CD14-positive monocyte (primary cell): Measurements from ENCODE around the gene HIF1A. TPM values are rescaled to one million over a fixed set of nuclear protein-coding genes. Genes with fewer than 3 reads are reported as not detected.

Experiments
- DNase-seq, 3 donors: peaks; one replicate each; pipeline ENCODE4 v3.0.0-alpha.2; 2011 to 2022
- H2AFZ ChIP-seq: 2 replicates; pipeline ENCODE4 v1.6.0; 2012; ENCODE audit warnings: mild to moderate bottlenecking, low read depth, low read length, inconsistent platforms; ENCODE audit not compliant: insufficient read depth, poor library complexity, severe bottlenecking
- H3K27ac ChIP-seq, 2 donors: 1 replicate in 1 of 2; 2 replicates in 1 of 2; pipeline ENCODE4 v1.5.1; 2012 to 2013; ENCODE audit warnings: low read length in 2 of 2, control low read depth in 1 of 2, inconsistent platforms in 1 of 2, low read depth in 1 of 2, mild to moderate bottlenecking in 1 of 2
- H3K27me3 ChIP-seq, 2 donors: one replicate each; pipeline versions ENCODE4 v1.6.0 to v1.6.1; 2011 to 2013; ENCODE audit warnings: low read length in 2 of 2; ENCODE audit not compliant: control insufficient read depth in 2 of 2, insufficient read depth in 2 of 2
- H3K36me3 ChIP-seq, 2 donors: replicated peaks in 1 of 2; 1 replicate in 1 of 2; 2 replicates in 1 of 2; pipeline versions ENCODE4 v1.5.1 to v1.6.1; 2012 to 2013; ENCODE audit warnings: low read length in 2 of 2, control low read depth in 1 of 2, inconsistent platforms in 1 of 2, mild to moderate bottlenecking in 1 of 2; ENCODE audit not compliant: insufficient read depth in 2 of 2, control insufficient read depth in 1 of 2
- H3K4me1 ChIP-seq, 2 donors: 1 replicate in 1 of 2; 2 replicates in 1 of 2; pipeline versions ENCODE4 v1.5.1 to v1.6.1; 2012 to 2013; ENCODE audit warnings: low read length in 2 of 2, control low read depth in 1 of 2, inconsistent platforms in 1 of 2, mild to moderate bottlenecking in 1 of 2, moderate library complexity in 1 of 2; ENCODE audit not compliant: insufficient read depth in 2 of 2, control insufficient read depth in 1 of 2
- H3K4me2 ChIP-seq: replicated peaks from 2 replicates; pipeline ENCODE3; 2012; ENCODE audit warnings: low read length, moderate library complexity, mild to moderate bottlenecking; ENCODE audit not compliant: poor library complexity, severe bottlenecking; ENCODE audit errors: extremely low read depth
- H3K4me3 ChIP-seq, 3 experiments: fragments of 200-600 bp in 1 of 3; sonication (generic) in 1 of 3; replicated peaks in 1 of 3; 1 replicate in 2 of 3; 2 replicates in 1 of 3; pipeline ENCODE4 v1.5.1; 2011 to 2013; ENCODE audit warnings: low read length in 3 of 3, mild to moderate bottlenecking in 3 of 3, control low read depth in 2 of 3, low read depth in 2 of 3, inconsistent platforms in 1 of 3, moderate library complexity in 1 of 3
- H3K79me2 ChIP-seq: 2 replicates; pipeline ENCODE4 v1.6.0; 2012; ENCODE audit warnings: mild to moderate bottlenecking, control low read depth, inconsistent platforms, low read length, moderate library complexity; ENCODE audit not compliant: insufficient read depth
- H3K9ac ChIP-seq: 2 replicates; pipeline ENCODE4 v1.6.0; 2017; ENCODE audit warnings: low read length, mild to moderate bottlenecking; ENCODE audit not compliant: insufficient read depth, poor library complexity, severe bottlenecking
- H3K9me3 ChIP-seq, 2 donors: replicated peaks in 1 of 2; 1 replicate in 1 of 2; 2 replicates in 1 of 2; pipeline versions ENCODE4 v1.5.1 to v1.6.1; 2012 to 2013; ENCODE audit warnings: low read length in 2 of 2, control low read depth in 1 of 2; ENCODE audit not compliant: control insufficient read depth in 1 of 2, insufficient read depth in 1 of 2
- H4K20me1 ChIP-seq: 2 replicates; pipeline ENCODE4 v1.6.0; 2012; ENCODE audit warnings: mild to moderate bottlenecking, low read length, control low read depth, moderate library complexity; ENCODE audit not compliant: insufficient read depth
- H3K27ac Mint-ChIP-seq, 7 donors: one replicate each; pipeline ENCODE4 v1.8.0; 2020; ENCODE audit warnings: mild to moderate bottlenecking in 7 of 7, mixed read lengths in 7 of 7, moderate library complexity in 6 of 7, inconsistent platforms in 2 of 7
- H3K27me3 Mint-ChIP-seq, 3 donors: one replicate each; pipeline ENCODE4 v1.8.0; 2021 to 2022; ENCODE audit warnings: low read depth in 3 of 3, mild to moderate bottlenecking in 3 of 3, mixed read lengths in 3 of 3, moderate library complexity in 3 of 3, inconsistent platforms in 1 of 3
- H3K36me3 Mint-ChIP-seq, 2 donors: one replicate each; pipeline ENCODE4 v1.8.0; 2020; ENCODE audit warnings: mixed read lengths in 2 of 2, inconsistent platforms in 1 of 2, mild to moderate bottlenecking in 1 of 2
- H3K4me1 Mint-ChIP-seq: one replicate; pipeline ENCODE4 v1.8.0; 2020; ENCODE audit warnings: mild to moderate bottlenecking, mixed read lengths
- H3K4me3 Mint-ChIP-seq, 2 donors: one replicate each; pipeline ENCODE4 v1.8.0; 2020; ENCODE audit warnings: mild to moderate bottlenecking in 2 of 2, mixed read lengths in 2 of 2, moderate library complexity in 1 of 2
- H3K9me3 Mint-ChIP-seq, 7 donors: one replicate each; pipeline ENCODE4 v1.8.0; 2020 to 2022; ENCODE audit warnings: mixed read lengths in 7 of 7, mild to moderate bottlenecking in 6 of 7, moderate library complexity in 6 of 7, inconsistent platforms in 2 of 7
- WGBS: methylation state at CpG from one replicate; pipeline ENCODE4 v1.1.5; 2013; ENCODE audit warnings: missing lambda C conversion rate; ENCODE audit not compliant: insufficient coverage; 5-methylcytosine and 5-hydroxymethylcytosine counted together
- intact Hi-C, 2 donors: fragments of 100-400 bp; cut with micrococcal nuclease; formaldehyde crosslinking; loops; one replicate each; pipeline versions ENCODE4 v1.15.0 to v1.15.1; 2023
- polyA plus RNA-seq, 3 donors: library from polyadenylated mRNA; depleted of rRNA in 1 of 3; unstranded in 2 of 3; stranded (reverse) in 1 of 3; fragments of 300-500 nt in 2 of 3; fragments of >200 nt in 1 of 3; fragmentation: Illumina TruSeq in 2 of 3; gene quantifications; 1 replicate in 2 of 3; 2 replicates in 1 of 3; pipeline ENCODE4 v1.2.3, GENCODE V29; 2012 to 2021
- TF ChIP-seq, protein P1 (sequence below): fragments of 200-600 bp; IDR thresholded peaks from one replicate; pipeline ENCODE4 v1.8.0; 2022; ENCODE audit warnings: antibody characterized with exemption, mild to moderate bottlenecking

HIF1A gene
- polyA plus RNA-seq, 3 donors = 79.0 to 137 (median 137) TPM

DNA sequence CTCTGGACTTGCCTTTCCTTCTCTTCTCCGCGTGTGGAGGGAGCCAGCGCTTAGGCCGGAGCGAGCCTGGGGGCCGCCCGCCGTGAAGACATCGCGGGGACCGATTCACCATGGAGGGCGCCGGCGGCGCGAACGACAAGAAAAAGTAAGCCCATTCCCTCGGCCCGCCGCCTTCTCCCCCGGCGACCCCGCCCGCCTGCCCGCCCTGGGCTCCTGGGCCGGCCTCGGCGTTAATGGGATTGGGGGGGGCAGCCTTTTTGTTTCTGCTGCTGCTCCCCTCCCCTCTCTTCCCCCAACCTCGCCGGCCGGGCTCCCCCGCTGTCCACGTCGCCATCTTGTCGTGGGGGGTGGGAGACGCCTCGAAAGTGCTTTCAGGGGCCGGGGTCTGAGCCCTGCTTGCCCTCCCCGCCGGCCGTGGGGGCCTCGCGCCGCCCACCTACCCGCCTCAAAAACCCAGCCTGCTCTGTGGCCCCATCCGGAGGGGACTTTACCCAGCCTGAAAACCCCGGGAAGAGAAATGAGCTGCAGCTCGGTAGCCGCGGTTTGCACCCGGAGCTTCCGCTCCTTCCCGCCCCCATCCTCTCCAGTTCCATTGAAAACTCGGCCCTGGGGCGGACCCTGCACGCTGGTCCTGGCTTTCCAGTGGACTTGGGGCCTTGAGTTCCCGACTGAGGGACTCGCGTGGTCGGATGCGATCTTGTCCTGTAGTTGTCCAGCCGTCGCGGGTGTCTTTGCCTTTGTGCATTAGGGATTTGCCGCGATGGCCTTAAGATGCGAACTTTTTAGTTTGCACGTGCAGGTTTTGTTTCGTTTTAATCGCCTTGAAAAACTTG lies 598 bp downstream of the HIF1A start:
- TF ChIP-seq, protein P1, sequence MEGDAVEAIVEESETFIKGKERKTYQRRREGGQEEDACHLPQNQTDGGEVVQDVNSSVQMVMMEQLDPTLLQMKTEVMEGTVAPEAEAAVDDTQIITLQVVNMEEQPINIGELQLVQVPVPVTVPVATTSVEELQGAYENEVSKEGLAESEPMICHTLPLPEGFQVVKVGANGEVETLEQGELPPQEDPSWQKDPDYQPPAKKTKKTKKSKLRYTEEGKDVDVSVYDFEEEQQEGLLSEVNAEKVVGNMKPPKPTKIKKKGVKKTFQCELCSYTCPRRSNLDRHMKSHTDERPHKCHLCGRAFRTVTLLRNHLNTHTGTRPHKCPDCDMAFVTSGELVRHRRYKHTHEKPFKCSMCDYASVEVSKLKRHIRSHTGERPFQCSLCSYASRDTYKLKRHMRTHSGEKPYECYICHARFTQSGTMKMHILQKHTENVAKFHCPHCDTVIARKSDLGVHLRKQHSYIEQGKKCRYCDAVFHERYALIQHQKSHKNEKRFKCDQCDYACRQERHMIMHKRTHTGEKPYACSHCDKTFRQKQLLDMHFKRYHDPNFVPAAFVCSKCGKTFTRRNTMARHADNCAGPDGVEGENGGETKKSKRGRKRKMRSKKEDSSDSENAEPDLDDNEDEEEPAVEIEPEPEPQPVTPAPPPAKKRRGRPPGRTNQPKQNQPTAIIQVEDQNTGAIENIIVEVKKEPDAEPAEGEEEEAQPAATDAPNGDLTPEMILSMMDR = no peak
- no peaks in the 10 kb centered on the region for H3K36me3 ChIP-seq
- peaks cover 0 to 3% (median 1%) of the 10 kb centered on the region in 3 donors for H3K27me3 Mint-ChIP-seq
- peak; percentile 15 to 49 (median 35) for DNase-seq
- H3K4me1 Mint-ChIP-seq = peaks cover 21% of the 10 kb centered on the region
- H3K4me3 Mint-ChIP-seq = peak overlapping the region; percentile 95 to 97
- peak overlapping the region; percentile 94 to 98 (median 97) for H3K27ac Mint-ChIP-seq
- H3K4me1 ChIP-seq = peaks cover 19 to 45% of the 10 kb centered on the region in 2 donors
- no peaks in the 10 kb centered on the region for H3K9me3 ChIP-seq
- H4K20me1 ChIP-seq = peaks cover 56% of the 10 kb centered on the region
- H3K27me3 ChIP-seq = no peaks in the 10 kb centered on the region
- H3K4me2 ChIP-seq = peak overlapping the region; percentile 85
- H3K79me2 ChIP-seq = peaks cover 56% of the 10 kb centered on the region
- peaks cover 3 to 35% of the 10 kb centered on the region in 2 donors for H3K36me3 Mint-ChIP-seq
- H3K4me3 ChIP-seq = peak overlapping the region; percentile 68 to 99 (median 89)
- peak overlapping the region; percentile 90 to 98 for H3K27ac ChIP-seq
- intact Hi-C loops = loop anchor here in 1 of 2 donors (2.0 kb wide), 1 partner anchor 33 kb away; no protein-coding TSS in a partner anchor
- peak overlapping the region; percentile 94 for H3K9ac ChIP-seq
- 0% methylated on average over 54 of the region's 70 CpGs for WGBS
- peaks cover 0 to 1% (median 0%) of the 10 kb centered on the region in 7 donors for H3K9me3 Mint-ChIP-seq
- H2AFZ ChIP-seq = no peak overlapping the region

DNA sequence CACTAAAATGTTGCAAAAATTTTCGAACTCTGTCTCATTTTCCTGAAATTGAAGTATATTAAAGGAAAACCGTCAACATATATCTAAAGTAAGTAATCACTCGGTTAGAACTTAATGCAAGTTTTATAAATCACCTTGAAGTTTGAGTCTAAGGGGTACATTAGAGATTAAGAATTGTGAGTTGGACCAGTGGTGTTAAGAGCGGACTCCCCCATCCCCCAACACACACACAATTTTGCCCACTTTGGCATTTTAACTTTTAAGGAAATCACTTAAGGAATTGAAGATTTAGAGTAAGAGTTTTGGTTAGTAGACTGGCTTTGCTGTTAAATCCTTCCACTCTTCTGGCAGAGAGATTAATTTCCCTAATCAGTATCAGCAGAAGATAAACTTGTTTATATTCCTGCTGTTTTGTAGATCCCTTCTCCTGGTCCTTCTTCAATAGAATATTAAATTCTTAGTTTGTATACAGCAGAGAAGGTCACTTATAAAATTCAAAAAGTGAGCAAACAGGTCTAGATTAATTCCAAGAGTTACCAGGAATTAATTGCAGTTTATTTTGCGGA lies 1.5 kb downstream of the HIF1A start:
- Mint-ChIP-seq H3K27me3 (peaks cover 0 to 1% (median 1%) of the 10 kb centered on the region in 3 donors), H3K4me1 (peaks cover 25% of the 10 kb centered on the region), H3K9me3 (peaks cover 0 to 1% (median 0%) of the 10 kb centered on the region in 7 donors), H3K4me3 (peak overlapping the region; percentile 95 to 97), H3K27ac (peak overlapping the region in 6 of 7 donors; percentile 94 to 98 (median 97)), H3K36me3 (peaks cover 3 to 40% of the 10 kb centered on the region in 2 donors)
- H3K4me1 ChIP-seq = peaks cover 19 to 45% of the 10 kb centered on the region in 2 donors
- intact Hi-C loops = loop anchor here in 1 of 2 donors (2.0 kb wide), 1 partner anchor 34 kb away; no protein-coding TSS in a partner anchor
- H3K27me3 ChIP-seq = no peaks in the 10 kb centered on the region
- no peaks in the 10 kb centered on the region for H3K36me3 ChIP-seq
- H3K27ac ChIP-seq = peak overlapping the region in 1 of 2 donors; percentile 90
- H4K20me1 ChIP-seq = peaks cover 65% of the 10 kb centered on the region
- WGBS = no CpG with 5 or more reads among the region's 5 CpGs
- H3K9ac ChIP-seq = peak overlapping the region; percentile 94
- peak overlapping the region; percentile 68 to 99 (median 89) for H3K4me3 ChIP-seq
- DNase-seq = no peak
- H3K79me2 ChIP-seq = peaks cover 66% of the 10 kb centered on the region
- H3K9me3 ChIP-seq = no peaks in the 10 kb centered on the region
- peak overlapping the region; percentile 85 for H3K4me2 ChIP-seq
- TF ChIP-seq, protein P1 = no peak
- no peak overlapping the region for H2AFZ ChIP-seq
